Stimulated activated CD8-positive, alpha-beta memory T cell treated with anti-CD3 and anti-CD28 coated beads, Interleukin-4, amount 100 ng/mL, for 48 hours (primary cell): Measurements from ENCODE around the gene TBCC.
A peak's percentile ranks its signal among the peaks of the same experiment; 100 is the strongest.

Source experiments
- DNase-seq: peaks from one replicate; pipeline ENCODE4 v3.0.0-alpha.2; 2020

TBCC gene, protein sequence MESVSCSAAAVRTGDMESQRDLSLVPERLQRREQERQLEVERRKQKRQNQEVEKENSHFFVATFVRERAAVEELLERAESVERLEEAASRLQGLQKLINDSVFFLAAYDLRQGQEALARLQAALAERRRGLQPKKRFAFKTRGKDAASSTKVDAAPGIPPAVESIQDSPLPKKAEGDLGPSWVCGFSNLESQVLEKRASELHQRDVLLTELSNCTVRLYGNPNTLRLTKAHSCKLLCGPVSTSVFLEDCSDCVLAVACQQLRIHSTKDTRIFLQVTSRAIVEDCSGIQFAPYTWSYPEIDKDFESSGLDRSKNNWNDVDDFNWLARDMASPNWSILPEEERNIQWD

DNA sequence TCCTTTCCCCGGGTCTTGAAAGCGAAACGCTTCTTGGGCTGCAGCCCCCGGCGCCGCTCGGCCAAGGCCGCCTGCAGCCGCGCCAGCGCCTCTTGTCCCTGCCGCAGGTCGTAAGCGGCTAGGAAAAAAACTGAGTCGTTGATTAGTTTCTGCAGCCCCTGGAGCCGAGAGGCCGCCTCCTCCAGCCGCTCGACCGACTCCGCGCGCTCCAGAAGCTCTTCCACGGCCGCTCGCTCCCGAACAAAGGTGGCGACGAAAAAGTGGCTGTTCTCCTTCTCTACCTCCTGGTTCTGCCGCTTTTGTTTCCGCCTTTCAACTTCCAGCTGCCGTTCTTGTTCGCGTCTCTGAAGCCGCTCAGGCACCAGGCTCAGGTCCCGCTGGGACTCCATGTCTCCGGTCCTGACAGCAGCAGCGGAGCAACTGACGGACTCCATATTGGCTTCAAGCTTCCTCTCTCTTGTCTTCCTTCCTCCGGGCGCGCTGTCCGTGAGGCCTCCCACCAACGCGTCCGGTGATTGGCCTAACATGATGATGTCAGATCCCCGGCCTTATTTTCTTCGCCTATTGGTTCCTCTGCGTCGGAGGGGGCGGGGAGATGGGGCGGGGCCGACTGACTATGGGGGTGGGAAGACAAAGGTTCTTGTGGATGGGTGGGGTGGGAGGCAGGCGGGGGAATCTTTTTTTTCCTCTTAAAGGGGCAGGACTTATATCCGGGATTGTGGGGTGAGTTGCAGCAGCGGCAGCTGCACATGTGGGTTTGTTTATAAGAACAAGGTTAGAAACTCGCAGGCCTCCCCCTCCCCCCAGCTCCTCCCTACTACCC lies at the start of gene TBCC:
Gene TBCC, minus strand, starts transcription at position 464 of the 823 bp plus-strand sequence. Its CDS starts 30 bp downstream, at position 434.
- DNase-seq: peak; percentile 91

DNA sequence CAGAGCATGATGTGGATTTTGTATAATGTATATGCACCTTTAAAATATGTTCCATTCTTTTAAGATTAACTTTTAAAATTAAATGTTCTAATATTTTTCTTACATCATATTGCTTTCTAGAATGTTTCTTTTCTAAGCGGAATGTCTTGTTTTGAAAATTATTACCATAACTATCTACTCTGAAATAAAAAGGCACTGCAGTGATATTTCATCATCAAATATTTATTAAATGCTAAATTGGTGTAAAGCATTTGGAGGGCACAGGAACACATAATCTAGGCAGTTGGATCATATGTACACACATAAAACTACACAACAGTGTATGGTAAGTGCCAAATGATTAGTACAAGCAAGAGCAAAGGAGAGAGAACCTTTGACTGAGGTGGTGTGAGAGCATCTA lies 49.7 kb upstream of the TBCC start:
- DNase-seq: no peak

DNA sequence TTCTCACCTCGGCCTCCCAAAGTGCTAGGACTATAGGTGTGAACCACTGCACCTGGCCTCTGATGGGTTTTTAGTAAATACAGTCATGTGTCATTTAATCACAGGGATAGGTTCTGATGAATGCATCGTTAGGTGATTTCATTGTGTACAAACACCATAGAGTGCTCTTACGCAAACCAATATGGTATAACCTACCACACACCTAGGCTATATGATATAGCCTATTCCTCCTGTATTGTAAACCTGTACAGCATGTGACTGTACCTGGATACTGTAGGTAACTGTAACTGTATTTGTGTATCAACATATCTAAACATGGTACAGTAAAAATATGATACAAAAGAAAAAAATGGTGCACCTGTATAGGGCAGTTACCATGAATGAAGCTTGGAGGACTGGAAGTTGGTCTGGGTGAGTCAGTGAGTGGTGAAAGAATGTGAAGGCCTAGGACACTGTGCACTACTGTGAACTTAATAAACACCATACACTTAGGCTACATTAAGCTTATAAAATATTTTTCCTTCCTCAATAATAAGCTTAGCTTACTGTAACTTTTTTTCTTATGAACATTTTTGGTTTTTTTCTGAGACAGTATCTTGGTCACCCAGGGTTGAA lies 45.9 kb upstream of the TBCC start:
- no peak for DNase-seq

DNA sequence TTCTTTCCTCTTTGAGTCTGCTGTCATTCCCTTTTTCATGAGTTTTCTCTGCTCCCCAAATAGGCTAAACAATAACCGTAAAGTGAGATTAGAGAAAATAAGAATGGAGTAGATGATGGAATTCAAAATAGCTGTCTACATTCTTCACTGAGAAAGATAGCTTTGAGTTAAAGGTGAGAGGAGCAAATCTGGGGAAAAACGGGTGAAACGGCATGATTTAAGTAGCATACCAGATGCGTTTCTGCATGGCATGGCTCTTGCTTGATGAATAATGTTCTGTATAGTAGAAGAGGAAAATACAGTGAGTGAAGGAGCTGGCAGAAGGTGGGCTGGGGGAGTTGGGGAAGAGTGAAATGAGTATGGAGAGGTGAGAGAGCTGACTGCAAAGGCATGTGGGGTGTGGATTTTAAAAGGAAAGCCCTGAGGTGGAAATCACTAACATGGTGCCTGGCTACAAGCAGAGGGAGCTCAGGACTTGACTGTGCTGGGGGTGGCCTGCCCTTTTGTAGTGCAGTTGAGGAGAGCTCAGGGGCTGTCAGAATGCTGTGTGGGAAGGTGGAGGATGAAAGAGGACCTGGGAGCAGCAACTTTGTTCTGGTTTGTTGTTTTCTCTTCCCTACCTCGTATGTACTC lies 44.8 kb upstream of the TBCC start:
- no peak for DNase-seq

DNA sequence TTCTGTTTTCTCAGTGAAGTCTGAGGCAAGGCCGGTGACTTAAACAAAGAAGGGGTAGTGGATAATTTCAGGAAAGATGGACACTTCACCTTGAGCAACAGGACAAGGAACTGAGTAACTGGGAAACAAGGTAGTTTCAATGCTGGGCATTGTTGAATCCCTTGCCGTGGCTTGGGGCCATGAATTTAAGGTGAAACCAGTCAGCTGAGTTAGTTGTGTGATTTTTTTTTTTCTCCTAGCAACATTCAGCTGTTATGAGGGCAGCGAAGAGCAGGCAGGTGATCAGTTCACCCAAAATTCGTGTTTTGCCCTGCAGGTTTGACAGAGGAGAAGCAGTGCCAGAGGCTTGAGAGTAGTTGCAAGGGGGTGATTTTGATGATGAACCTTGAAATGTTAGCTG lies 42.8 kb upstream of the TBCC start:
- no peak for DNase-seq

DNA sequence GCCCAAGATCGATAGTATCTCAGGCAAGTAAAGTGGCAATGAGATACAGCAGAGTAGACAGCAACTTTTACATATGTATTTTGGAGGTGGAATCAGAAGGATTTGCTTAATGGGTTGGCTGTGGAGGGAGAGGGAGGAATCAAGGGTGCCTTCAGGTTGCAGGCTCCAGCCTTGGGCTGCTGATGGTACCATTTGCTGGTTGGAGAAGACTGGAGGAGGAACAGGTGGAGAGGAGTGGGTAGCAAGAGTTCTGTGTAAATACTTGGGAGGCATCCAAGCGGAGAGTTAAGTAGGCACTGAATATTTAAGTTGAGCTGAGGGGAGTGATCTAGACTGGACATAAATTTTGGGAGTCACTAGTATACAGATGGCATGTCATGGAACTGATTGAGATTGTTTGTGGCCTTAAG lies 41.2 kb upstream of the TBCC start:
- DNase-seq: no peak

DNA sequence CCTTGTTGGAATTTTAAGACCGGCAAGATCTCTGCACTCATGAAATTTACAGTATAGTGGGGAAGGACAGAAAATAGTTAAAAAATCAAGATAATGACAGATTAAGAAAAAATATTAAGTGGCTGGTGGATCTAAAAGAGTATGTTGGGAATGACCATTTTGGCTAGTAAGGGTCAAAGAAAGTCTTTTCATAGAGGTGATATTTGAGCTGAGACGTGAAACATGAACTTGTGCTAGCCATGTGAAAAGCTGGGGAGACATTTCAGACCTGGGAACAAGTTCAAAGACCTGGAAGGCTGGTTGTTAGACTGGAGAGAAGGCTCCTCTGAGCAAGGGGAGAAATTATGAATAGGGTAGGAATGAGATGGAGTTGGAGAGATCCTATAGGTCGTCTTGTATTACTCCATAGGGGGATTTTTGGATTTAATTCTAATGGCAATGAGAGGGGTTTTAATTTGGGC lies 40.7 kb upstream of the TBCC start:
- DNase-seq: no peak

DNA sequence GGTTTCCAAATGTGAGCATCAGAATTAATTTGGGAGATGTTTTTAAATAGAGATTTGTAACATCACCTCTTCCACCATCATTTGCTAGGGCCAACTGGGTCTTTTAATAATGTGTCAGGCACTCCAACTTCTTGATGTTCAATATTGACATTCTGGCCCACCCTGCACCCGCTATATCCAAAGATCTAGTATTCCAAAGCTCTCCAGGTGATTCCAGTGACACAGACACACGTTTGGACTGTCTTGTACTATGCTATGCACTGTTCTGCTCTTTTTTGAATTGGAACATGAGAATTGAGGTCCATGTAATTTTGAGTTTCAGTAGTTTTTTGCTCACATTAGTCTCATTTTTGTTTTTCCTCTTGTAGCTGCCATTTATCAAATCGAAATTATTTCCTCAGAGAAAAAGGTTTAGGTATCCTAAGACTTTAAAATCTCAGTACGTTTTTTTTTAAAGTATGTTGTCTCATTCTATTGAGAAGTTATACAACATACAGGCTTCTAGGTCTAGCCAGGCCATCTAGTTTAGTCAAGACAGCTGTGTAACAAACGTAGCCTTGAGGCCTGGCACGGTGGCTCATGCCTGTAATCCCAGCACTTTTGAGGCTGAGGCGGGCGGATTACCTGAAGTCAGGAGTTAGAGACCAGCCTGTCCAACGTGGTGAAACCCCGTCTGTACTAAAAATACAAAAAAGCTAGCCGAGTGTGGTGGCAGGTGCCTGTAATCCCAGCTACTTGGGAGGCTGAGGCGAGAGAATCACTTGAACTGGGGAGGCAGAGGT lies 39.0 kb upstream of the TBCC start:
- no peak for DNase-seq

DNA sequence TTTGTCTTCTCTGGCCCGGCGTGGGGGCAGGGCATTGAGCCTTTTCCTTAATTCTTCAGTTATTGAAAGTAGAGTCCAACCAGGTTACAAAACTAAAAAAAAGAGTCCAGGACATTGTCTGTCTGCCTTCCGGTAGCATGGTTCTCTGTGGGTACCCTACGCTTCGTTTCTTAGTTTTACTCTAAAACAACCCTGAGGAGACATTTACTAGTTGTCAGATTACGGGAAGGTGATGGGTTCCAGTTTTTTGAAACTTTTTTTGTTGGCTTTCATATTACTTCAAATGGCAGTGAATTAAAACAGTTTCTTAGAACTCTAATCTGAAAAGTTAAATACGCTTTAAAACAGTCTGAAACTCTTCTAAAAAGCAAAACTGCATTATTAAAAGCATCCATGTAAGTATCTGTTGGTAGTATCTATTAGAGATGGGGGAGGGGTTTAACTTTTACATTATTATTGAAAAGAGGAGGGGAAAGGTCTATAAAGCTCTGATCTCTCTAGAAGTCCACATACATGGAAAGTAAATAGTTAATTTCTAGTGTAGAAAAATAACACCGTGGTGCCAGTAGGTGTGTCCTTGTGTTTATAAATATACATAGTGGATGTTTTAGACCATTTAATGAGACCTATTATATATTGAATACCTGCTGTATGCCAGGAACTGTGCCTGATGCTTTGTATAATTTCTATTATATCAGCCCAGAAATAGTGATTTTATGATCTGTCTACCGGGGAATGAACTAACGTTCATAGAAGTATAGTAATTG lies 38.2 kb upstream of the TBCC start:
- DNase-seq: no peak

DNA sequence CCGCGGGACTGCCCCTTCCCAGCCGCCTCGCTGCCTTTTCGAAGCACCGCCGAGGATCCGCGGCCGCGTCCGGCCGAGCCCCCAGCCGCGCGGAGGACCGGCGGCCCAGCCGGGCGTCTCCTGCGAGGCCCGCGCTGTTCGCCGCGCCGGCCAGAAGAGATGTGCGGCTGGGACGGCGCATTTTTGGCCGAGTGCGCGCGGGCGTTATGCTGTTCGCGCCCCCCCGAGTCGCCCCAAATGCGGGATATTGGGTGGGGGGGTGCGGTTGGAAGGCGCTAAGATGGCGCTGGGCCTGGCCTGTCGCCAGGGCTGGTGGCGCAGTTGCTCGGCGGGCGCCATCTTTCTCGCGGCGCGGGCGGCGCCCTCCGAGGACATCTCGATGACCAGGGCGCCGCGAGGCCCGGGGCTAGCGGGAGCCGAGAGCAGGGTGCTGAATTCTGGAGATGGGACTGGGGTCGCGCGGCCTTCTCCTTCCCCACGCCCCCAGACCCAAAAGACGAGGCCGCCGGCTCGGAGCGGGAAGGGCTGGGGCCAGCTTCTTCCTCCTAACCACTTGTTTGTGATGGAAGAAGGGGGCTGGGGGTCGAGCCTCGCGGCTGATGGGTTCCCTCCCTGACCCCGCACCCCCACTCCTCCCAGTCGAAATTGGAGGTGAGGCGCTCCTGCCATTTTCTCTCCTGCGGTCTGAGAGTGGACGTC lies 37.4 kb upstream of the TBCC start:
- peak; percentile 79 for DNase-seq

DNA sequence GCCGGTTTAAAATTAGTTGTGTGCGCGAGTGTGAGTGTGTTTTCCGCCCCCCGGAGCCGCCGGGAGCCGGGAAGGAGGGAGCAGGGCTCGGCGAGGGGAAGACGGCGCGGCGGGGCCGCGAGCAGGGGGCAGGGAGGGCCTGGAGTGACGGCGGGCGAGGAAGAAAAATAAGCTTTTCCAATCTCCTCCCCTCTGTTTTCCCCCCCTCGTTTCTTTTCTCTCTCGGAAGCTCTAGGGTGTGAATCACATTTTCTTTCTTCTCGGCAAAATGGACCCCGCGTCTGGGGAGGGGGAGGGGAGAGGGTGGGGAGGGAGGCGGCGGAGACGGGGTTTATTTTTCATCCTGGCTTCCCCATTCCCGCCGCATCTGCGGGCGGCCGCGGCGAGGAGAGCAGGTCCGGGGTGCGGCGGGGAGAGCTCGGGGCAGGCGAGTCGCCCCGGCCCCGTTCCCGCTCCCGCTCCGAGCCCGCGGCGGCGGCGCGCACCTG lies 36.8 kb upstream of the TBCC start:
- peak; percentile 76 for DNase-seq

DNA sequence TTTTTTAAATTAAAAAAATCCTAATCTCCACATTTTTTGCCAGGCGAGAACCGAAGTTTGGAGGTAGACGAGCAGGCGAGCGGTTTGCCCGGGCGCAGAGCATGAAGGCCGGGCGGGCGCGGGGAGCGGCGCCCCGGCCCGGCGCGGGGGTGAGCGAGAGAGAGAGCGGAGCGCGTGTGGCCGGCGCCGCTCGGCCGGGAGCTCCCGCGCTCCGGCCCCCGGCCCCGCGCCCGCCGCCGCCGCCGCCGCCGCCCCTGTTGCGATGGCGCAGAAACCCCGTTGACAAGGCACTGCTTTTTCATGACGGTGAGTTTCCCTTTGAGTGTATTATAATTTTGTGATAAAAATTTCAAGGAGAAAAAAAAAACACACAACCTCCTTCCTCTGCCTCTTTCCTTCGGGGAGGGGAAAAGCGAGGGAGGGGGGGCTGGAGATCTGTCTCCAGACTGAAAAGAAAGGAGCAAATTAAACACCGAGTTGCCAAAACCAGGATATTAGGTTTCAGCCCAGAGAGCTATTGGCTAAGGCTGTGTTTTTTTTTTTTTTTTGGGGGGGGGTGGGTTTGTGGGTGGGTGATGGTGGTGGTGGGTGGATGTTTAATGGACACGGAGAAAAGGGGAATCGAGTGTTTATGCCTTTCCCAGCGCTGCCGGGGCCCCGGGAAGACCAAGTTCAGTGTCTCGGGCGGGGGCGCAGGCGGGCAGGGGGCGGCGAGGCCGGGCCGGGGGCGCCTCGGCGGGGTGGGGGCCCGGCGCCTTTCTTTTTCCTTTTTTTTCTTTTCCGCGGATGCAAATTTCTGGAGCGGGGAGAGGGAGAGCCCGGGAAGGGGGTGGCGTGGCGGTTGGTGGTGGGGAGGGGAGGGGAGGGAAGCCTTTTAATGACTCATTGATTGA lies 36.1 kb upstream of the TBCC start, which contains the start of gene BICRAL:
Gene BICRAL, plus strand, starts transcription at position 257 of the 893 bp plus-strand sequence. CDS start 39,971 bp downstream, outside the sequence.
- DNase-seq: peak; percentile 85

DNA sequence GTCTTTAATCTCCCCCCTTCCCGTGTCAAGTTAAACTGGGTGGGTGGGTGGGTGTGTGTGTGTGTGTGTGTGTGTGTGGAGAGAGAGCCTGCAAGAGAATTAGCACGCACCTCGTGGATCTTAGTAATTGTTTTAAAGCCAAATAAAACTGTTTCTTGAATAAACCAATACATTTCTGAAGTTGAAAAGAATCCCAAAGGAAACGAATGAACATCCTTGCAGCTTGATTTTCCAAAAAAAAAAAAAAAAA lies 35.6 kb upstream of the TBCC start:
- no peak for DNase-seq

DNA sequence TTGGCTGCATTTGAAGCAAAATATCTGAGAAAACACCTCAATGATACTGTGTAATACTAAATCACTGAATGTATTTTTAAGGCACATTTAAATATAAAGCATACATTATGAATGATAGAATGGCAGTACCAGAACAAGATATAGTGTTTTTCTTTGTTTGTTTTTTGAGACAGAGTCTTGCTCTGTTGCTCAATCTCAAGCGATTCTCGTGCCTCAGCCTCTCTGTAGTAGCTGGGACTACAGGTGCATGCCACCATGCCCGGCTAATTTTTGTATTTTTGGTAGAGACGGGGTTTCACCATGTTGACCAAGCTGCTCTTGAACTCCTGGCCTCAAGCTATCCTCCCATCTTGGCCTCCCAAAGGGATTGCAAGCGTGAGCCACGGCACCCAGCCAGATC lies 33.6 kb upstream of the TBCC start:
- no peak for DNase-seq

DNA sequence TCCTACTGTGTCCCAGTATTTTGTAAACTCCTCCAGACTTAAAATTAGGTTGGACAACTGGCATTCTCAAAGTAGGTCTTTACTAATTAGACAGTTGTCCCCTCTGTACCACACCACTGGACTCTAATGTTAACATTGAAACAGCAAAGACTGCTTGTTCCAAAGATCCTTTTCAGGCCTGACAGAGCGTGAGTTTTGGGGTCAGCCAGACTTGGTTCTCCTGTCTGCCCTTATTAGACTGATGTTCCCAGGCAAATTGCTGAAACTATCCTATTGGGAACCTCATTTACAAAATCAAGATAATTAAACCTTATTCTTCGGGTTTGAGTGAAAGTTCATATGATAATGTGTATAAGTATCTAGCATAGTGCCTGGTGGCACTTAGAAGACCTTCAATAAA lies 32.2 kb upstream of the TBCC start:
- no peak for DNase-seq

DNA sequence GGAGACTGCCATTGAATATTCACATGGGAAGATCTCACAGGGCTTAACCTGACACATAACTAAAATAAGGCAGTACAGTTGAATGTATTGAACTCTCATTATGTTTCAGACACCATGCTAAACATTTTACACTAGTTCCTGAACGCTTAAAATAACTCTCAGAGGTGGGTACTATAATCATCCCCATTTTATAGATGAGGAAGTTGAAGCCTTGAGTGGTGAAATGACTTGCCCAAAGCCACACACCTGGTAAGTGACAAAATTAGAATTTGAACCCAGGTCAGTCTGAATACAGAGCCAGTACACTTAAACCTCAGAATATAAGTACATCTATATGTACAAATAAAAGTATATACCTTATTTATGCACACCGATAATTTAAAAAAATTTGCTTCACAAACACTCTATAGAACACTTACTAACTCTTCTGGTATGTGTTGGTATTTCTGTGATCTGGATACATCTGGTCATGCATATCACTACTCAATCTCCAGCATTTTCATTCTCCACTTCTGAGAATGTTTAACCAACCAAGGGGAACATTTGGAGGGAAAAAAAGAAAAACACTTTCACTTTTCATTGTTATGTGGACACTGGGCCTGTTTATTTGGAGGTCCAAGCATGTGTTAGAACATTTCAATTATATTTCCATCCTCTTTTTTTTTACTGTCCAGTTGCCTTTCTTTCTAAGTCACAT lies 31.4 kb upstream of the TBCC start:
- no peak for DNase-seq

DNA sequence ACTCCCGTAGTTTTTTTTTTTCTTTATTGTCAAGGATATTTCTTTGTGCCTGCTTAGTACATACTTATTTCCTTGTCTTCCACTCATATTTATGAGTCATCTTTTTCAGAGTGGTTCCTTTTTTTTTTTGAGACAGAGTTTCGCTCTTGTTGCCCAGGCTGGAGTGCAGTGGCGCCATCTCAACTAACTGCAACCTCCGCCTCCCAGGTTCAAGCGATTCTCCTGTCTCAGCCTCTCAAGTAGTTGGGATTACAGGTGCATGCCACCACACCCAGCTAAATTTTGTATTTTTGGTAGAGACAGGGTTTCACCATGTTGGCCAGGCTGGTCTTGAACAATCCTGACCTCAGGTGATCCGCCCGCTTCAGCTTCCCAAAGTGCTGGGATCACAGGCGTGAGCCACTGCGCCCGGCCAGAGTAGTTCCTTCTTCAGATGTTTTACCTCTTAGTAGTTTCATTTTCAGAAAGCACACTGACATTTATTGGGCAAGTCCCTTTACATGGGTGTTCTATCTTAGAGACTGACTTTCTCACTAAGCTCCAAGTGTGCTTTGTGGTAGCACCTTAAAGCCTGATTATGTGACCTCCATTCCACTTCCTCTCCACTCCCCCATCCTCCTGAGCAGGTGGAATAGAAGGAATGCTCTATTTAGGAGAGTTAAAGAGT lies 29.1 kb upstream of the TBCC start:
- peak; percentile 59 for DNase-seq

DNA sequence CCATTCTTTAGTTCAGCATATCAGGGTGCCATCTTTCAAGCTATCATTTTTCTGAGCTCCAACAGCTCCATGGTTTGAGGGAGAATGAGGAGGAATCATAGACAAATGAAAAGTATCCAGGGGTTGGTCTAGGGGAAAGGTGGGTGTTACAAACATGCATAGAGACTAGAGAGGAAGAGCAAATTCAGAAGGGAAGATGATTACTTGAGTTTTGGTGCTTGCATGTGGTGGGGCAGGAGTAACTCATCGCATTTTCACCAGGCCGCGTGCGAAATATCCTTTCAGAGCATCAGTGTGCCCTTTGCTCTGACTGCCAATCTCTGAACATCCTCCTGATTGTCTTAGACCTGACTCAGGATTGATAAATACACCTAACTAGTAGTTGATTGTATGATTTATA lies 28.3 kb upstream of the TBCC start:
- peak; percentile 50 for DNase-seq

DNA sequence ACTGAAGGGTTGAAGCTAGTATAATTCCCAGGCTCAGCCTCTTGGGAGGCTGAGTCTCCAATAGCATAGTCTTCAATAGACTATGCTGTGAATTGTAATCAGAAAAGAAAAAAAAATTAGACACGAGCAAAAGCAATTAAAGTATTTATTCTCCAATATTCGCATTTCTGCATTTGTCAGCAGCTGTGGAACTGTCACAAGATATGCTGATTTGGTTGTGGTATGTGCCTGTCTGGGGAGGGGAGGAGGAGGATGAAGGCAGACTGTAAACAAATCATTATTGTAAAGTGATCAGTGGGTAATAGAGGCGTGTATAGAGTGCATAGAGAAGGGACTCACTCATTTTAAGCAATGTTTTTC lies 25.8 kb upstream of the TBCC start:
- DNase-seq: no peak
